ENCODE results near the gene PSME4. TPM values are rescaled to one million over a fixed set of nuclear protein-coding genes. Genes with fewer than 3 reads are reported as not detected.
A peak's percentile ranks its signal among the peaks of the same experiment; 100 is the strongest.

The PSME4 gene, protein sequence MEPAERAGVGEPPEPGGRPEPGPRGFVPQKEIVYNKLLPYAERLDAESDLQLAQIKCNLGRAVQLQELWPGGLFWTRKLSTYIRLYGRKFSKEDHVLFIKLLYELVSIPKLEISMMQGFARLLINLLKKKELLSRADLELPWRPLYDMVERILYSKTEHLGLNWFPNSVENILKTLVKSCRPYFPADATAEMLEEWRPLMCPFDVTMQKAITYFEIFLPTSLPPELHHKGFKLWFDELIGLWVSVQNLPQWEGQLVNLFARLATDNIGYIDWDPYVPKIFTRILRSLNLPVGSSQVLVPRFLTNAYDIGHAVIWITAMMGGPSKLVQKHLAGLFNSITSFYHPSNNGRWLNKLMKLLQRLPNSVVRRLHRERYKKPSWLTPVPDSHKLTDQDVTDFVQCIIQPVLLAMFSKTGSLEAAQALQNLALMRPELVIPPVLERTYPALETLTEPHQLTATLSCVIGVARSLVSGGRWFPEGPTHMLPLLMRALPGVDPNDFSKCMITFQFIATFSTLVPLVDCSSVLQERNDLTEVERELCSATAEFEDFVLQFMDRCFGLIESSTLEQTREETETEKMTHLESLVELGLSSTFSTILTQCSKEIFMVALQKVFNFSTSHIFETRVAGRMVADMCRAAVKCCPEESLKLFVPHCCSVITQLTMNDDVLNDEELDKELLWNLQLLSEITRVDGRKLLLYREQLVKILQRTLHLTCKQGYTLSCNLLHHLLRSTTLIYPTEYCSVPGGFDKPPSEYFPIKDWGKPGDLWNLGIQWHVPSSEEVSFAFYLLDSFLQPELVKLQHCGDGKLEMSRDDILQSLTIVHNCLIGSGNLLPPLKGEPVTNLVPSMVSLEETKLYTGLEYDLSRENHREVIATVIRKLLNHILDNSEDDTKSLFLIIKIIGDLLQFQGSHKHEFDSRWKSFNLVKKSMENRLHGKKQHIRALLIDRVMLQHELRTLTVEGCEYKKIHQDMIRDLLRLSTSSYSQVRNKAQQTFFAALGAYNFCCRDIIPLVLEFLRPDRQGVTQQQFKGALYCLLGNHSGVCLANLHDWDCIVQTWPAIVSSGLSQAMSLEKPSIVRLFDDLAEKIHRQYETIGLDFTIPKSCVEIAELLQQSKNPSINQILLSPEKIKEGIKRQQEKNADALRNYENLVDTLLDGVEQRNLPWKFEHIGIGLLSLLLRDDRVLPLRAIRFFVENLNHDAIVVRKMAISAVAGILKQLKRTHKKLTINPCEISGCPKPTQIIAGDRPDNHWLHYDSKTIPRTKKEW (N-terminal part only)
- total RNA-seq: 10 to 100 TPM; 37.8 to 44.3 TPM

DNA sequence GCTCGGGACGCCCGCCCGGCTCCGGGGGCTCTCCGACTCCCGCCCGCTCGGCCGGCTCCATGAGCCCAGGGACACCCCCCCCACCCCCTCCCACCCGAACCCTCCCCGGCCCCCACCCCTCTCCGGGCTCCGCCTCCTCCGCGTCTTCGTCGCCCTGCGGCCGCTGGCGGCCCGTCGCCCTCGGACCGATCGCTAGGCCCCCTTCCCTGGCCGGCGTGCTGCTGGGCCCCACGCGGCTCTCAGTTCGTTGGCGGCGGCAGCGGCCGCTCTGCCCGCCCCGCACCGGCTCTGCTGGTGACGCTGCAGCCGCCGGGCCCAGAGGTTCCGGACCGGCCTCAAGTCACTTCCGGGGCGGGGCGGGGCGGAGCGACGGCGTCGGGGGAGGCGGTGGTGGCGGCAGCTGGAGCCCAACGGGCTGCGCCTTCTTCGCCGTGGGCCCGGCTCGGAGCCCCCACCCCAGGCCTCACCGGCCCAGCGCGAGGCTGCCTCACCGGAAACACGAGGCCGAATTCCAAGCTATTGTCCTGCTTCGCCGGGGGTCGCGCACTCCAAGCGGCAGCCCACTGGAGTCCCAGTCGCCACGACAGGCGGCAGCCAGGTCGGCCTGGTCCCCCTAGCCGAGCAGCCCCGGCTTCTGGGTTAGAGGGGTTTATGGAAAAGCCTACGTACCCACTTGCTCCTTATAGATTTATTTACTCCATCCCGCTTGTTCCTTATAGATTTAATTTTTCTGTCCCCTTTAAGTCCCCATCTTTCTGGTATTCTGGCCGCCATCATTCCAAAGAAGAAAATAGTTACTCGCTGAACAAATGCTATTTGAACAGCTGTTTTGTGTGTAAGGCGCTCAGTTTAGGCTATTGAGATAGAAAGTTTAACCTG is at the start of gene PSME4:
Gene PSME4, minus strand, starts transcription at position 270 of the 879 bp plus-strand sequence. Its CDS starts 209 bp downstream, at position 61.
- H3K4me1 Mint-ChIP-seq: peaks cover 35% of the 10 kb centered on the region
- DNase-seq: peak; percentile 96
- peak within 1 kb of the TSS; percentile 84 for H3K4me3 Mint-ChIP-seq
- ChIA-PET POLR2A (interaction anchor here (0.5 kb wide), 1 partner anchor 9 kb away, joined by 3 read pairs; no protein-coding TSS in a partner anchor), CTCF (interaction anchor here (1.0 to 1.3 kb wide), 2 partner anchors 20 to 145 kb away, joined by 3 to 4 read pairs; partner anchors contain the start of gene ACYP2)
- ATAC-seq: peak; percentile 86
- H3K36me3 Mint-ChIP-seq (ENCODE audit: low read depth): peaks cover 11% of the 10 kb centered on the region
- intact Hi-C loops (cut with DNase I, micrococcal nuclease): loop anchor here in 1 of 2 experiments (1.0 to 5.0 kb wide), 8 partner anchors 23 to 1261 kb away; partner anchors contain the start of genes ACYP2, ASB3, CHAC2 and CLHC1
- no peaks in the 10 kb centered on the region for H3K27me3 Mint-ChIP-seq
- no peaks in the 10 kb centered on the region for H3K9me3 Mint-ChIP-seq (ENCODE audit: low read depth)
- H3K27ac Mint-ChIP-seq: peak within 1 kb of the TSS; percentile 97

DNA sequence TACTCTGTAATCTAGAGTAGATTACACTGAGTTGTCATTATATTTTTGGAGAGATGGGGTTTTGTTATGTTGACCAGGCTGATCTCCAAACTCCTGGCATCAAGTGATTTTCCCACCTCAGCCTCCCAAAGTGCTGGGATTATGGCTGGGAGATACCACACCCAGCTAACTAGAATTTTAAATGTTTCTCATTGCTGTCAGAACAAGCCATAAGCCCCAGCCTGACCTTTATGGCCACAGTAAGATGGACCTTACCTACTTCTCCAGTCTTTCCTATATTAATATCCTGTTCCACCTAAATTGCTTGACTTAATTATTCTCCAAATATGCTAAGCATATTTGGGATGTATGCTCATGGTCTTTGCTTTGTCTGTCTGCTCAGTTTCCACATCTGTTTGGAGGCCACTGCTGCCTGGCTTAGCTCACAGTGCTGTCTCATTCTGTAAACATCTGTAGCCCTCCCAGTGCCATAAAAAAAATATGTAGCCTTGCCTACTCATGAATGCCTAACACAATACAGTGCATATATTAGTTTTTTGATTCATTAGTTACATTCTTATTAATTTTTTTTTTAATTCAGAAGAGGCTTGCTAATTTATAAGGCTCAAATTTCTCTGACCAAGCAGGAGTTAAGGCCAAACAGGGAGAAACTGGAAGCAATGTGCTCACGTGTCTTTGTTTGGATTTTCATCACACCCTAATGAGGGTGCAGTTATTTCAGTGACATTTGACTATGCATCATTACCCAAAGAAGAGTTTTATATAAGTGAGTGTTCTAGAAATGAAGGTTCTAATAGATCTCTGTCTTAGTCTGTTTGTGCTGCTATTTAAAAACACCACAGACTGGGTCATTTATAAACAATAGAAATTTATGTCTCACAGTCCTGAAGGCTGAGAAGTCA is 45.3 kb upstream of the PSME4 start:
- DNase-seq (no peak), ATAC-seq (no peak)
- H3K4me1 Mint-ChIP-seq: peaks cover 28% of the 10 kb centered on the region
- ChIA-PET POLR2A (no interaction called here), CTCF (no interaction called here)
- peaks cover 7% of the 10 kb centered on the region for H3K36me3 Mint-ChIP-seq (ENCODE audit: low read depth)
- no peak overlapping the region for H3K27ac Mint-ChIP-seq
- H3K9me3 Mint-ChIP-seq (ENCODE audit: low read depth): peaks cover 5% of the 10 kb centered on the region
- intact Hi-C loops (cut with DNase I, micrococcal nuclease): no loop called here
- no peaks in the 10 kb centered on the region for H3K27me3 Mint-ChIP-seq
- no peak overlapping the region for H3K4me3 Mint-ChIP-seq

DNA sequence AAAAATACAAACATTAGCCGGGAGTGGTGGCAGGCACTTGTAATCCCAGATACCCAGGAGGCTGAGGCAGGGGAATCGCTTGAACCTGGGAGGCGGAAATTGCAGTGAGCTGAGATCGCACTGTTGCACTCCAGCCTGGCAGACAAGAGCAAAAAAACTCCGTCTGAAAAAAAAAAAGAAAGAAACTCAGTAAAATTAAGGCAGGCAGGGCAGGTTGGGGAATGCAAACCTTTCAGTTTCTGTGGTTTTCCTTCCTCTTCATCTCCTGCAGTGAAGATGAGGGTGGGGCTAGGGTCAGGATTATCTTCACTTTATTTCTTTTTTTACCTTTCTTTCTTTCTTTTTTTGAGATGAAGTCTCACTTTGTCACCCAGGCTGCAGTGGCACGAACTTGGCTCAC is 43.2 kb upstream of the PSME4 start:
- ATAC-seq (no peak), DNase-seq (no peak)
- ChIA-PET CTCF (interaction anchor here (0.8 kb wide), 1 partner anchor 24 kb away, joined by 3 read pairs; no protein-coding TSS in a partner anchor), POLR2A (no interaction called here)
- Mint-ChIP-seq H3K27me3 (no peaks in the 10 kb centered on the region), H3K4me1 (peaks cover 33% of the 10 kb centered on the region), H3K4me3 (peak overlapping the region; percentile 33), H3K36me3 (ENCODE audit: low read depth) (no peaks in the 10 kb centered on the region), H3K9me3 (ENCODE audit: low read depth) (no peaks in the 10 kb centered on the region), H3K27ac (peak overlapping the region; percentile 37)
- intact Hi-C loops (cut with DNase I, micrococcal nuclease): no loop called here

DNA sequence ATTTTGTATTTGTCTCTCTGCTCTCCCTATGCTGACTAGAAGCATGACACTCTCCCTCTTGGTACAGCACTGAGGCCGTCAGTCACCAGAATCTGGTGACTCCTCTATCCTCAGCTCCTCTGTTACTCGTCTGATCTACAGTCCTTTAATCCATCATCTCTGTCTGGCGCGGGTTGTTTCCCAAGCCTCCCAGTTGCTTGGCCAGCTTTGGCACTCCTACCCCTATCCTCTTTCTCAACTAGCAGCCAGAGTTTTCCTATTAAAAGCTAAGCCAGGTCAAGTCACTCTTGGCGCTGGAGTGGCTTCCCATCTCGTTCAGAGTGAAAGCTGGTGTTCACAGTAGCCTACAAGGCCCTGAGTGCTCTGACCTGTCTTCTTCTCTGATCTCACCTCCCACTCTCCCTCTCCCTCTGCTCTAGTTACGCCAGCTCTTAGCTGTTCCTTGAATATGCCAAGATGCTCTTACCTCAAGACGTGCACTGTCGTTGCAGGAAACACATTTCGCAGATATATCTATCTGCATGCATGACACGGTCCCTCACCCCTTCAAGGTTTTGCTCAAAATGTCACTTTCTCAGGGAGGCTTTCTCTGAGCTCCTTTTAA is 41.8 kb upstream of the PSME4 start:
- ATAC-seq (peak; percentile 84), DNase-seq (peak; percentile 11)
- CTCF ChIA-PET: interaction anchor here (1.1 kb wide), 1 partner anchor 12 kb away, joined by 4 read pairs; no protein-coding TSS in a partner anchor
- POLR2A ChIA-PET: interaction anchor here (0.6 kb wide), 1 partner anchor 1583 kb away, joined by 4 read pairs; no protein-coding TSS in a partner anchor
- H3K9me3 Mint-ChIP-seq (ENCODE audit: low read depth): no peaks in the 10 kb centered on the region
- no peak overlapping the region for H3K4me3 Mint-ChIP-seq
- H3K4me1 Mint-ChIP-seq: peaks cover 33% of the 10 kb centered on the region
- H3K27ac Mint-ChIP-seq: peak overlapping the region; percentile 40
- H3K36me3 Mint-ChIP-seq (ENCODE audit: low read depth): no peaks in the 10 kb centered on the region
- no peaks in the 10 kb centered on the region for H3K27me3 Mint-ChIP-seq
- intact Hi-C loops (cut with DNase I, micrococcal nuclease): no loop called here

DNA sequence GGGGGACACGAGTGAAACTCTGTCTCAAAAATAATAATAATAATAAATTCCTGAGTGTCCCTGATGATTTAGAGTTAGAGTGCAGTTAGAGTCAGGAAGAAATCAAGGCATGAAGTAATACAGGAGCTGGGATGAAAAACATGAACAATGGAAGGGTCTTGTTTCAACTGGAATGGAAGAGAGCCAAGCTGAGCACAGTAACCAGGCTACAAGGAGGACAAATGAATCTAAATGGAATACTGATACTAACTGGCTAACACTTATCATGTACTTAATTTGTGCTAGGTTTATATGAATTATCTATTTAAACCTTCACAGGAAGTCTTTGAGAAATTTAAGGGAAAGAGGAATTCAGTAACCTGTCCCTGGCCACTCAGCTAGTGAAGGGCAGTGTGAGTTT is 38.8 kb upstream of the PSME4 start:
- no peaks in the 10 kb centered on the region for H3K9me3 Mint-ChIP-seq (ENCODE audit: low read depth)
- intact Hi-C loops (cut with DNase I, micrococcal nuclease): no loop called here
- DNase-seq: no peak
- no peaks in the 10 kb centered on the region for H3K27me3 Mint-ChIP-seq
- CTCF ChIA-PET: no interaction called here
- no peaks in the 10 kb centered on the region for H3K36me3 Mint-ChIP-seq (ENCODE audit: low read depth)
- POLR2A ChIA-PET: no interaction called here
- no peak for ATAC-seq
- no peak overlapping the region for H3K27ac Mint-ChIP-seq
- peaks cover 29% of the 10 kb centered on the region for H3K4me1 Mint-ChIP-seq
- H3K4me3 Mint-ChIP-seq: no peak overlapping the region

DNA sequence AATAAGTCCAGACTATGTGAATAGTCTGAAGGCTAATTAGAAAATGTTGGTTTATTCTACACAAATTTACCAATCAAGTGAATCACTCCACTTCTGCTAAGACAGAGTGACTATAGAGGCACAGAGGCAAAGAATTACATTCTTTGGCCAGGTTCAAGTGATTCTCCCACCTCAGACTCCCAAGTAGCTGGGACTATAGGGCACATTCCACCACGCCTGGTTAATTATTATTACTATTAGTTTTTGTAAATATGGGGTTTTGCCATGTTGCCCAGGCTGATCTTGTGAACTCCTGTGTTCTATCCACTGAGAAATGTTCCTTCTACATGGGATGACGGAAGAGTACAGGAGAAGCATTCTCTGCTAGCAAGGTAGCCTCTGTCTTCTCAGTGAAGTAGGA is 37.6 kb upstream of the PSME4 start:
- ATAC-seq (no peak), DNase-seq (no peak)
- intact Hi-C loops (cut with DNase I, micrococcal nuclease): no loop called here
- Mint-ChIP-seq H3K27me3 (no peaks in the 10 kb centered on the region), H3K27ac (no peak overlapping the region), H3K4me3 (no peak overlapping the region), H3K36me3 (ENCODE audit: low read depth) (no peaks in the 10 kb centered on the region), H3K4me1 (peaks cover 19% of the 10 kb centered on the region), H3K9me3 (ENCODE audit: low read depth) (no peaks in the 10 kb centered on the region)
- ChIA-PET POLR2A (interaction anchor here (0.7 kb wide), 1 partner anchor 96 kb away, joined by 4 read pairs; no protein-coding TSS in a partner anchor), CTCF (interaction anchor here (0.6 kb wide), 1 partner anchor 576 kb away, joined by 3 read pairs; no protein-coding TSS in a partner anchor)

DNA sequence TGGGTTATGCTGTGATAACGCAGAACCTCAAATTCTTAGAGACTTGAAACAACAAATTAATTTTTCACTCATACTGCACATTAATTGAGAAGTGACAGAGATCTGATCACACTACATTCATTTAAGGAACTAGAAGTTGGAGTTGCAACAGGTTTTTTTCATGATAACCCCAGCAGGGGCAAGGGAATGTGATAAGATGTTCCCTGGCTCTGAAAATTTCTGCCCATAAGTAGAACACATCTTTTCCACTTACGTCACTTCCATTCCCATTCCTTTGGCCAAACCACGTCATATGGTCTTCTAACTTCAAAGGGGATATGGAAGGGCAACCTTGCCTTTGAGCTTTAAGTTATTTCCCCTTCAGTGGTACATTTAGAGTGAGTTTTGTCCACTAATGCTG is 29.7 kb upstream of the PSME4 start:
- POLR2A ChIA-PET: no interaction called here
- CTCF ChIA-PET: interaction anchor here (0.7 to 1.5 kb wide), 2 partner anchors 11 kb away, joined by 3 to 4 read pairs; no protein-coding TSS in a partner anchor
- Mint-ChIP-seq H3K4me1 (peaks cover 1% of the 10 kb centered on the region), H3K27ac (no peak overlapping the region), H3K27me3 (no peaks in the 10 kb centered on the region), H3K4me3 (no peak overlapping the region), H3K36me3 (ENCODE audit: low read depth) (no peaks in the 10 kb centered on the region), H3K9me3 (ENCODE audit: low read depth) (no peaks in the 10 kb centered on the region)
- intact Hi-C loops (cut with DNase I, micrococcal nuclease): no loop called here
- no peak for ATAC-seq
- DNase-seq: no peak

DNA sequence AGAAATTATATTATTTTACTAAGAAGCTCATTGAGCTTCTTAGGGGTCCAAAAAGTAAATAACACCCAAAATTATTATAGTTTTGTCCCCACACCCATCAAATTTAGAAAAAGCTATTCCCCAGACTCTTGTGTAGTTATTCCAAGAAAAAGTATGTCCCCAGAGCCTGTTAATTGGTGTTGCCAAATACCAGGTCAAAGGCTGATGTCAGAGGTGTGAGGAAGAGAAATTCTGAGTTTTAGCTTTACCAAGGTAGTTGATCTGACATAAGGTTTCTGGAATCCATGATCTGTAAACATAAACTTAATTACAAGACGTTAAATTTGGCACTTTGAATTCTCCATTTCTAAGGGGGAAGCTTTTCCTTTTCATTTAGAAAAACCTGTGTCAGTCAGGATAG is 29.3 kb upstream of the PSME4 start:
- no peak overlapping the region for H3K4me3 Mint-ChIP-seq
- no peak overlapping the region for H3K27ac Mint-ChIP-seq
- H3K4me1 Mint-ChIP-seq: peaks cover 2% of the 10 kb centered on the region
- no peaks in the 10 kb centered on the region for H3K9me3 Mint-ChIP-seq (ENCODE audit: low read depth)
- ATAC-seq (no peak), DNase-seq (no peak)
- POLR2A ChIA-PET: no interaction called here
- no peaks in the 10 kb centered on the region for H3K27me3 Mint-ChIP-seq
- intact Hi-C loops (cut with DNase I, micrococcal nuclease): no loop called here
- H3K36me3 Mint-ChIP-seq (ENCODE audit: low read depth): no peaks in the 10 kb centered on the region
- CTCF ChIA-PET: interaction anchor here (1.5 kb wide), 1 partner anchor 12 kb away, joined by 4 read pairs; no protein-coding TSS in a partner anchor

DNA sequence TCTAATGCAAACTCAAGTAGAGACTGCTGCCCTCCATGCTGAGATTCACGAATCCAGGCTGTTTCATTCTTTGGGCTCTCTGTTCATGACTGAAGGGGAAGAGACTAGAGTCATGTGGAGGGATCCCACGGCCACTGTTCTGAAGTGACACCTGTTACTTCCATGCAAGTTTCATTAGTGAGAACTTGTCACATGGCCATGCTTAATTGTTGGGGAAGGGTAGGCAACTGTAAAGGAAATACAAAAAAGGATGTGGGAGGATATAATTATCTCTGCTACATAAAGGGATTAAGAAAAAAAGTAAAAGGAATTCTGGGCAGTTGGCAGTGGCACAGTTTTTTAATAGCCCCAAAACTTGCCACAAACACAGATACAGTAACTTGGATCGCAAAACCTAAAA is 28.0 kb upstream of the PSME4 start:
- DNase-seq (no peak), ATAC-seq (no peak)
- intact Hi-C loops (cut with DNase I, micrococcal nuclease): no loop called here
- no peaks in the 10 kb centered on the region for H3K9me3 Mint-ChIP-seq (ENCODE audit: low read depth)
- H3K4me3 Mint-ChIP-seq: no peak overlapping the region
- H3K27me3 Mint-ChIP-seq: no peaks in the 10 kb centered on the region
- ChIA-PET POLR2A (interaction anchor here (0.6 kb wide), 1 partner anchor 581 kb away, joined by 3 read pairs; no protein-coding TSS in a partner anchor), CTCF (no interaction called here)
- no peaks in the 10 kb centered on the region for H3K36me3 Mint-ChIP-seq (ENCODE audit: low read depth)
- peaks cover 11% of the 10 kb centered on the region for H3K4me1 Mint-ChIP-seq
- no peak overlapping the region for H3K27ac Mint-ChIP-seq
